ENCODE results near the gene FERMT2.

DNA sequence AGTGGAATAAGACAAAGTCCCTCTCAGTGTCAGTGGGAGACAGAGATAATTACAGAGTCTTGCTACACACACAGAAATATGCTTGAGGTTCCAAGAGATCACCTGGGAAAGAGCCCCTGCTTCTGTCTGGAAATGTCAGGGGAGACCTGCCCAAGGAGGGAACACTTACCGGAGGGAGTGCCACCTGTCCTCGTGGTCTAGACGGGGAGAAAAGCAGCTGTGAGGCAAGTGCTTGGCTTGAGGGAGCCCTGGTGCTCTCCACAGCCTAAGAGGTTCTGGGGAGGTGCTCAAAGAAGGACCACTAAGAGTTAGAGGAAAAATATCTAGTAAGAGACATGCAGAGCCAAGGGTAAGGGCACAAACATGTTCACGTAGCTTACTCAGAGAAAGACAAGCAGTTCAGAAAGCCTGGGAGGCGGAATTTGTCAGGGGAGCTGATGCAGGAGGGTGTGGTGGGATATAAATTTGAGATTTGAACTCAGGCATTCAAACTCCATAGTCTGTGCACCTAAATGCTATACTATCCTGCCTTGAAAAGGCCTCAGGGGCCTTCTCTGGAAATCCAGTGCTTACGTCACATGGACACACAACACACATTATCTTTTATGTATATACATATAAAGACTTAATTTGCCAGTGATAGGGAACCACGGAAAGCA is 121.2 kb downstream of the FERMT2 start:
- TF ChIP-seq POLR2A (IDR thresholded peaks at IDR 0.05) (no peak), EP300 (IDR thresholded peaks at IDR 0.05) (no peak)
- TF ChIP-seq, protein P1, sequence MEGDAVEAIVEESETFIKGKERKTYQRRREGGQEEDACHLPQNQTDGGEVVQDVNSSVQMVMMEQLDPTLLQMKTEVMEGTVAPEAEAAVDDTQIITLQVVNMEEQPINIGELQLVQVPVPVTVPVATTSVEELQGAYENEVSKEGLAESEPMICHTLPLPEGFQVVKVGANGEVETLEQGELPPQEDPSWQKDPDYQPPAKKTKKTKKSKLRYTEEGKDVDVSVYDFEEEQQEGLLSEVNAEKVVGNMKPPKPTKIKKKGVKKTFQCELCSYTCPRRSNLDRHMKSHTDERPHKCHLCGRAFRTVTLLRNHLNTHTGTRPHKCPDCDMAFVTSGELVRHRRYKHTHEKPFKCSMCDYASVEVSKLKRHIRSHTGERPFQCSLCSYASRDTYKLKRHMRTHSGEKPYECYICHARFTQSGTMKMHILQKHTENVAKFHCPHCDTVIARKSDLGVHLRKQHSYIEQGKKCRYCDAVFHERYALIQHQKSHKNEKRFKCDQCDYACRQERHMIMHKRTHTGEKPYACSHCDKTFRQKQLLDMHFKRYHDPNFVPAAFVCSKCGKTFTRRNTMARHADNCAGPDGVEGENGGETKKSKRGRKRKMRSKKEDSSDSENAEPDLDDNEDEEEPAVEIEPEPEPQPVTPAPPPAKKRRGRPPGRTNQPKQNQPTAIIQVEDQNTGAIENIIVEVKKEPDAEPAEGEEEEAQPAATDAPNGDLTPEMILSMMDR (IDR thresholded peaks at IDR 0.05) = no peak
